Activated CD4-positive, CD25-positive, alpha-beta regulatory T cell treated with anti-CD3 and anti-CD28 coated beads, Interleukin-2, amount 50 U/mL, for 16 hours (primary cell): ENCODE results near the gene ACTL6B.
A peak's percentile ranks its signal among the peaks of the same experiment; 100 is the strongest.
"Not testable (repeated sequence)": the region's sequence is repeated elsewhere in the genome, so short reads cannot be mapped to it uniquely, and the experiment has no call there.

Source experiments
- DNase-seq: peaks from one replicate; pipeline ENCODE4 v3.0.0-alpha.2; 2020; ENCODE audit warnings: low read depth, low spot score

ACTL6B gene

GRCh38 chr7:100655908-100656674, at the start of gene ACTL6B:
TSS of gene ACTL6B (minus strand) at chr7:100656448. CDS start at chr7:100656354, 94 bp downstream.
- no peak for DNase-seq

GRCh38 chr7:100705320-100705752, 49.1 kb upstream of the ACTL6B start:
- DNase-seq: peak; percentile 58

DNA sequence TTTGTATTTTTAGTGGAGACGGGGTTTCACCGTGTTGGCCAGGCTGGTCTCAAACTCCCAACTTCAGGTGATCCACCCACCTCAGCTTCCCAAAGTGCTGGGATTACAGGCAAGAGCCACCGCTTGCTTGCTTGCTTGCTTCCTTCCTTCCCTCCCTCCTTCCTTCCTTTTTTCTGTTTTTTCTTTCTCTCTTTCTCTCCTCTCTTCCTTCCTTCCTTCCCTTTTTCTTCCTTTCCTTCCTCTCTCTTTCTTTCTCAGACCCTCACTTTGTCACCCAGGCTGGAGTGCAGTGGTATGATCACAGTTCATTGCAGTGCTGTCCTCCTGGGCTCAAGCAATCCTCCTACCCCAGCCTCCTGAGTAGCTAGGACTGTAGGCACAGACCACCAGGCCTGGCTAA, 44.8 kb upstream of the ACTL6B start:
- DNase-seq: not testable (repeated sequence)

DNA sequence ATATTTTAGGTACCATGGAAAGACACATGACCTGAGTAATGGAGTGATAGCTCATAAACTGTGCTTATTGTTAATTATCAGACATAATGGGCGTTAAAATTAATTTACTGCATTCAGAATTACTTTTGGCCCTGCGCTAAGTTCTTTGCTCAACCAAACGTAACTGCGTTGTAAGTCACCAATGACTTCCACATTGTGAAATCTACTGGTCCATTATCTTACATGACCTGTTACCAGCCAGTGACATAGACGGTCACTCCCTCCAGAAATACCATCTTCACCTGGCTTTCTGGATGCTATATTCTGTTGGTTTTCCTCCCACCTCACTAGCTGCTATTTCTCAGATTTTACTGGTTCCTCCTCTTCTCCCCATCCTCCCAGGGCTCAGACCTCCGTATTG, 42.8 kb upstream of the ACTL6B start:
- no peak for DNase-seq

DNA sequence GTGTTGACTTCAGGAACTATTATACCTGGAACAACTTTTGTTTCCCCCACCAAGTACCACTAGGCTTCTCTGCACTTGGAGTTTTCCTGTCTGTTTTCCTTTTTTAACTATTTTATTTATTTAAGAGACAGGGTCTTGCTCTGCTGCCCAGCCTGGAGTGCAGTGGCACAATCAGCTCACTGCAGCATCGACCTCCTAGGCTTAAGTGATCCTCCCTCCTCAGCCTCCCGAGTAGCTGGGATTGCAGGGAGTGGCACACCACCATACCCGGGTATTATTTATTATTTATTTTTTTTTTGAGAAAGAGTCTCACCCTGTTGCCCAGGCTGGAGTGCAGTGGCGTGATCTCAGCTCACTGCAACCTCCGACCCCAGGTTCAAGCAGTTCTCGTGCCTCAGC, 39.9 kb upstream of the ACTL6B start:
- no peak for DNase-seq

- DNase-seq: peak; percentile 43
These were observed 38.0 kb upstream of the ACTL6B start, which contains the start of gene GIGYF1 for GRCh38 chr7:100694098-100694745. TSS of gene GIGYF1 (minus strand) at chr7:100694250. CDS start at chr7:100688238, 6,012 bp downstream.

GRCh38 chr7:100693312-100694097, 37.3 kb upstream of the ACTL6B start:
- DNase-seq: no peak

DNA sequence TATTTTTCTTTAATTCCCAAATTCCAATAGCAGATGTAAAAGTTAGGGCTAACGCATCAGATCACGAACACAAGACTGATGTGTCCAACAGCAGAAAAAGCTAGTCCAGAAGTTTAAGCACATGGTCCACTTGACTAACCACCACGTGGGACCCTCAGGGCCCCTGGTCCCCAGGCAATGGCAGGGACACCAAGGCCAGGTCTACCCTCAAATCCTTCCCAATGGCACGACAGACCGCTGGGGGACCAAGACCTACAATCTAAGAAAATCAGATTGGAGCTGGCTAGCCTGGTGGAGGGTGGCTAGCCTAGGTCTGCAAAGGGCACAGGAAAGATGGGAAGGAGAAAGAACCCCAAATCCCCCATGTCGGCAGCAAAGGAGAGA, 36.3 kb upstream of the ACTL6B start:
- DNase-seq: no peak

GRCh38 chr7:100691676-100692577, 35.7 kb upstream of the ACTL6B start:
- DNase-seq: peak; percentile 75

GRCh38 chr7:100689230-100690135, 33.2 kb upstream of the ACTL6B start:
- no peak for DNase-seq

- DNase-seq: no peak
These were observed 32.1 kb upstream of the ACTL6B start for GRCh38 chr7:100688326-100688860.

DNA sequence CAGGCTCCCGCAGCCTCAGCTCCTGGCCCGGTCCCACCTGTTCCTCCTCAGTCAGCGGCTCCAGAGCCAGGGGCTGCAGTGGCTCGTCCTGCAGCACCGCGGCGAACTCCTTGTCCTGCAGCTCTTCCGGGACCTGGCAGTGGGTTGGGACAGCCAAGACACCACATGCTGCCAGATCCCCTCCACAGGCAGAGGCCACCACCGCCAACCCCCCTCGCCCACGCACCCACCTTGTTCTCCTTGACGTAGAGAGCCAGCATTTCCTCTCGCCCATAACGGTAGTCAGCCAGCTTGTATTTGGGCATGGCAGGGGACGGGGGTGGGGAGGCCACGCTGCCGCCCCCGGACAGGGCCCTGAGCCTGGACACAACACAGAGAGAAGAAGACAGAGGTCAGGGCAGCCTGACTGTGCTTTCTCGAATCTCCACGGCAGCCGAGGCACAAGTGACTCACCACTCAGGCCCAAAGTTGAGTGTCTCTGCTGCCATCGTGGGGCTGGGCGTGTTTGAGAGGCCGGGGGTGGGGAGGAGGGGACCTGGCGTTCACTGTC, 31.6 kb upstream of the ACTL6B start:
- DNase-seq: no peak

DNA sequence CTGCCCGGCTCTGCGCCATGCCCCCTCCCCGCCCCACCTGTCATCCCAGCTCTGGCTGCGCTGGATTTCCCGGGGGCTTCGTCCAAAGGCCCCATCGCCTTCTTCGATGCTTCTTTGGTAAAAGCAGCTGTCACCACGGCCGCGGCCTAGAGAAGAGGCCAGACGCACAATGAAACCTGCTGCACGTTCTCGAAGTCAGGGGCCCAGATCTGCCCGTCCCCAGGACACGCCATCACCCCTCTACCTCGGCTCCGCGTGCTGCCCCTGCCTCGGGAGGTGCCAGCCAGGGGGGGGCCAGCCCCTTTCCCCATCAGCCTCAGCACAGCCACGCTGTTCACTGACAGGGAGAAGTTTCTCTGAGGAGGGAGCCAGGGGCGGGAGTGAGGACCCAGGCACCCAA, 31.0 kb upstream of the ACTL6B start:
- DNase-seq: no peak

DNA sequence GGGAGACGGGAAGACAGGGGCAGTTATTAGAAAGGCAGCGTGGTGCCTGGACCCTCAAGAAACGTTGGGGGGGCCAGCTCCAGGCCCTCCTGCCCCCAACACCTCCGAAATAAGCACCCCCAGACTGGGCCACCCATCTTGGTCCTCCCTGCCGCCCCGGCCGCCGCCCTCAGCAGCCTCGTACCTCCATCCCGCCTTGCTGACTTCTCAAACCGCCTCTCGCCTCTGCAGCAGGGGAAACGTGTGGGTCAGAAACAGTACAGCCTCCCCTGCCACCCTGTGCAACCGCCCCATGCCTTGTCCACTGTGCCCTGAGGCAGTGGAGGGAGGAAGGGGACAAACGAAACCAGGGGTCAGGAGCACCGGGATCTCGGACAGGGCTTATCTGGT, 30.6 kb upstream of the ACTL6B start:
- no peak for DNase-seq

DNA sequence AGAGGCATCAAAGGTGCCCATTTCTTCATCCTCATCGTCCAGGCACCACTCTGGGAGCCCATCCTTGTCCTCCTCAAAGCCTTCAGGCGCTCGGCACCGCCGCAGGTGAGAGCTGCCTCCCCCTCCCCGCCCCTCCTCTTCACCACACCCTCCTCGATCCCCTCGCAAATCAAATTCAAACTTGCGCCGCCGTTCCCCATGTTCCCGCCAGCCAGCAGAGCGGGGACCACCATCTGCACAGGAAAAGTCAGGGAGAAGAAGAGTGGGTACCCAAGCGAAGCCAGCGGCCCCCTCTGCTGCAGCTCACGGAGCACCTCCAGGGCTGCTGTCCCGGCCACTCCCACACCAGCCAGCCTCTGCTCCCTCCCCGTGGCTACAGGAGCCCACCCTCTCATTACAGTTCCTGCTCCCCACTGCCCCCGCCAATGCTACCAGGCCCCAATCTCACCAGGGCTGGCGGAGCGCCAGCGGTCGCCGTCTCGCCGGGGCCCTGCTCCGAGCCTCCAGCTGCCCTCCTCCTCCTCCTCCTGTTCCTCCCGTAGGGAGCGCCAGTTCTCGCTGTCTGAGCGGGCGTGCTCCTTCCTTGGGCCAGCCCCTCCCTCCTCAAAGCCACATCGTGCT, 30.1 kb upstream of the ACTL6B start:
- no peak for DNase-seq

- no peak for DNase-seq
These were observed 29.4 kb upstream of the ACTL6B start for GRCh38 chr7:100685631-100686145.

DNA sequence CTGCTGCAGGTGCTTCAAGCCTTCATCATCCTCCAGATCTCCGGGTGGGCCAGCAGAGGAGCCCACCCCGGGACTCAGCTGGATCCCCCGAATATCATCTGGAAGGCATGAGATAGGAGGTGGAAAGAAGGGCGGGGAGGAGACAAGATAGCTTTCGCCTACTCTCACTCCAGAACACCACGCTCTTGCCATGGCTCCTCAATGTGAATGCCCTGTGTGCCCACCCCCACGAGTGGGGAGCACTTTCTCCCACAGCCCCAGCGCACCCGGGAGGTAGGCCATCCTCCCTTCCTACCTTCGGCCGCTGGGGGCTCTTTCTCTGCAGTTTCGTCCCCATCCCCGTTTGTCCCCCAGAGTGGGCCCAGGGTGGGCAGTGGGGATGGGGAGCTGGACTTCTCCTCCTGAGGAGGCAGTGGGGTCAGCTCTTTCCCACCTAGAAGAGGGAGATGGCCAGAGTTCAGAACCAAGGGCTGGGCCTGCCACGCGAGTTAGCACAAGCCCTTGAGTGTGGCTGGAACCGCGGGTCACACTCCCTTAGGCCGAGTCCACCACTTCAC, 28.9 kb upstream of the ACTL6B start:
- no peak for DNase-seq

- no peak for DNase-seq
These were observed 28.3 kb upstream of the ACTL6B start for GRCh38 chr7:100684534-100685042.
